ENCODE data around the gene MTHFD1L. TPM values are rescaled to one million over a fixed set of nuclear protein-coding genes. Genes with fewer than 3 reads are reported as not detected.

The MTHFD1L gene
- total RNA-seq, 6 experiments from 2014 or later: 67.5 to 88.7 (median 80.9) TPM

DNA sequence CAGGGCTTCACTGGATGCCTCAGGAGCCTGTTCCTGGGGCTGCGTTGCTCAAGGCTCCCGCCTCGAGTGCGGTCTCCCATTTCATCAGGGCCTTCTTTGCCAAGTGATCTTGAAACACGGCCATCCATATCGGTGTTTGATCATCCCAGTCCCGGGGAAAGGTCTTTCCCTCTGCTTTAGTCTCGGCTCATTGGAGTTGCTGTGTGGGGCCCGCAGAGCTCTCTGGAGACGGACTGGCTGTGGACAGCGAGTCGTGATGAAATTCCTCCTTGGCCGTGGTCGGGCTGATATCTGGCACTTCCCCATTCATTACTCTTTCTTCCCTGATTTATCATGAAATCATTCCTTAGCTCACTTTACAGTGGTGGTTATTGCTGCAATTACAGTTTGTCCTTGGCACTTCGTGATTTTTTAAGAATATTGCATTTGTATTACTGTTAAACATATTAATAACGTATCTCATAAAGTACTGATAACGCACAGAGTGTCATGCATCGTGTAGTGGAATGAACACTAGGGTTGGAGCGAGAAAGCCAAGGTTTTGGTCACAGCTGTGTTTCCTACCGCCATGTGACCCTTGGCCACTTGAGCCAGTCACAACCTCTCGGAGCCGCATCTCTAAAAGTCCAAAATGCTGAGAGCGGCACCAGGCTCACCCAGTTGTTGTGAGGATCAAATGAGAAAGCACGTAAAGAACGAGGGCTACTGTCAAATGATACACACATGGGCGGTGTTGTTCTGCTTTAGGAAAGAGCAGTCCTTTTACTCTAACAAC is 71.8 kb downstream of the MTHFD1L start:
- Mint-ChIP-seq H3K9me3 (no peaks in the 10 kb centered on the region; the same call in 1 of the 2 replicates), H3K27me3 (ENCODE audit: insufficient read depth) (peaks cover 2% of the 10 kb centered on the region; the same call in 1 of the 2 replicates), H3K36me3 (ENCODE audit: low read depth) (peaks cover 75% of the 10 kb centered on the region), H3K4me1 (ENCODE audit: low read depth) (peaks cover 46% of the 10 kb centered on the region), H3K27ac (peak overlapping the region; percentile 24; the same call in 1 of the 2 replicates), H3K4me3 (no peak overlapping the region)
- TF ChIP-seq, protein P1, sequence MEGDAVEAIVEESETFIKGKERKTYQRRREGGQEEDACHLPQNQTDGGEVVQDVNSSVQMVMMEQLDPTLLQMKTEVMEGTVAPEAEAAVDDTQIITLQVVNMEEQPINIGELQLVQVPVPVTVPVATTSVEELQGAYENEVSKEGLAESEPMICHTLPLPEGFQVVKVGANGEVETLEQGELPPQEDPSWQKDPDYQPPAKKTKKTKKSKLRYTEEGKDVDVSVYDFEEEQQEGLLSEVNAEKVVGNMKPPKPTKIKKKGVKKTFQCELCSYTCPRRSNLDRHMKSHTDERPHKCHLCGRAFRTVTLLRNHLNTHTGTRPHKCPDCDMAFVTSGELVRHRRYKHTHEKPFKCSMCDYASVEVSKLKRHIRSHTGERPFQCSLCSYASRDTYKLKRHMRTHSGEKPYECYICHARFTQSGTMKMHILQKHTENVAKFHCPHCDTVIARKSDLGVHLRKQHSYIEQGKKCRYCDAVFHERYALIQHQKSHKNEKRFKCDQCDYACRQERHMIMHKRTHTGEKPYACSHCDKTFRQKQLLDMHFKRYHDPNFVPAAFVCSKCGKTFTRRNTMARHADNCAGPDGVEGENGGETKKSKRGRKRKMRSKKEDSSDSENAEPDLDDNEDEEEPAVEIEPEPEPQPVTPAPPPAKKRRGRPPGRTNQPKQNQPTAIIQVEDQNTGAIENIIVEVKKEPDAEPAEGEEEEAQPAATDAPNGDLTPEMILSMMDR (IDR thresholded peaks at IDR 0.05): no peak
- DNase-seq: no peak

DNA sequence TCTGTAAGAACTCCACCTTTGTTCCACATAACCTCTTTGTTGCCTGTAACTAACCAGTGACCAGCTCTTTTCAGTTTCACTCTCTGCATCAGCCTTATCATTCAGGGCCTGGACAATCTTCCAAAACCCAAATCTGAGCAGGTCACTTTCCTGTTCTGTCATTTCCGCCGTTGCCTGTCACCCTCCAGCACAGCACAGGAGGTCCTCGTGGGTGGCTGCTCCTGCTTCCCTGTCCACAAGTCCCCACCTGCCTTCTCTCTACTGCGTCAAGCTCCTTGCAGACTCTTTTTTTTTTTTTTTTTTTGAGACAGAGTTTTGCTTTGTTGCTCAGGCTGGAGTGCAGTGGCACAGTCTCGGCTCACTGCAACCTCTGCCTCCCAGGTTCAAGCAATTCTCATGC is 73.9 kb downstream of the MTHFD1L start:
- Mint-ChIP-seq H3K27ac (peak overlapping the region; percentile 44), H3K36me3 (ENCODE audit: low read depth) (peaks cover 61% of the 10 kb centered on the region), H3K4me1 (ENCODE audit: low read depth) (peaks cover 25% of the 10 kb centered on the region), H3K9me3 (no peaks in the 10 kb centered on the region), H3K27me3 (ENCODE audit: insufficient read depth) (peaks cover 2% of the 10 kb centered on the region; the same call in 1 of the 2 replicates), H3K4me3 (no peak overlapping the region)
- TF ChIP-seq, protein P1 (IDR thresholded peaks at IDR 0.05): no peak
- DNase-seq: no peak

DNA sequence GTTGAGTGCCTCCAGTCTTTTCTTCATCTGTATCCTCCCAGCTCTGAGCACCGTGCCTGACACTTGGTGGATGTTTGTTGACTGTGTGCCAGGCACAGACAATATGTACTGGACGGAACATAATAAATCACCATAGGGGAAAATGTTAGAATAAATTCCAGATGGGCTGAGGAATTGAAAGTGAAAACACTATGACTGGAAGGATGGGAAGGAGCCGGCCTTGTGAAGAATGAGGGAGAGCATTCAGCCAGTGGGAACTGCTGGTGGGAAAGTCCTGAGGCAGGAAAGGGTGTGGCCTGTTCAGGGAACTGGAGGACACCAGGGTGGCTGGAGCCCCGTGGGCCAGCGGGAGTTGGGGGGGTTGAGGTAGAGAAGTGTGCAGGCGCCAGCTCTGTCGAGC is 75.4 kb downstream of the MTHFD1L start:
- peaks cover 48% of the 10 kb centered on the region for H3K36me3 Mint-ChIP-seq (ENCODE audit: low read depth)
- H3K9me3 Mint-ChIP-seq: no peaks in the 10 kb centered on the region
- peak overlapping the region; percentile 71 for H3K27ac Mint-ChIP-seq
- DNase-seq: no peak
- TF ChIP-seq, protein P1 (IDR thresholded peaks at IDR 0.05): no peak
- peaks cover 10% of the 10 kb centered on the region for H3K4me1 Mint-ChIP-seq (ENCODE audit: low read depth)
- peaks cover 2% of the 10 kb centered on the region; the same call in 1 of the 2 replicates for H3K27me3 Mint-ChIP-seq (ENCODE audit: insufficient read depth)
- no peak overlapping the region; the same call in 1 of the 2 replicates for H3K4me3 Mint-ChIP-seq

DNA sequence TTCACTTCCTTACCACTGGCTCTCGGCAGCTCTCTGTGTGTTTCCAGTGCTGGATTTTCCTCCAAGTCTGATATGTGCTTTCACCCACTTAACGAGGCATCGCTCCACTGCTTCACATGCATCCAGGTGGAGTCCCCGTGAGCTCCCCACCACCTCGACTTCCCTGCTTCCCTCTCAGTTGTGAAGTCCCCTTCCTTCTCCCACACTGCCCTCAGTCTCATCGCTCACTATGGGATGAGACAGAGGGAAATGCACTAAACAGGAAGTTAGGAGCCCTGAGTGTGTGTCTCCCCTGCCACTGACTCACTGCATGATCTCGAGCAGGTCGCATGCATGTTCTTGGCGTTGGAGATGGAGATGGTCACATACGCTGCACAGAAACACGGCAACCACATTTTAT is 84.0 kb downstream of the MTHFD1L start:
- Mint-ChIP-seq H3K4me1 (ENCODE audit: low read depth) (peaks cover 5% of the 10 kb centered on the region; the same call in 1 of the 2 replicates), H3K27me3 (ENCODE audit: insufficient read depth) (peaks cover 2% of the 10 kb centered on the region), H3K9me3 (no peaks in the 10 kb centered on the region), H3K4me3 (no peak overlapping the region), H3K36me3 (ENCODE audit: low read depth) (peaks cover 41% of the 10 kb centered on the region), H3K27ac (peak overlapping the region; percentile 57)
- no peak for DNase-seq
- TF ChIP-seq, protein P1 (IDR thresholded peaks at IDR 0.05): no peak

DNA sequence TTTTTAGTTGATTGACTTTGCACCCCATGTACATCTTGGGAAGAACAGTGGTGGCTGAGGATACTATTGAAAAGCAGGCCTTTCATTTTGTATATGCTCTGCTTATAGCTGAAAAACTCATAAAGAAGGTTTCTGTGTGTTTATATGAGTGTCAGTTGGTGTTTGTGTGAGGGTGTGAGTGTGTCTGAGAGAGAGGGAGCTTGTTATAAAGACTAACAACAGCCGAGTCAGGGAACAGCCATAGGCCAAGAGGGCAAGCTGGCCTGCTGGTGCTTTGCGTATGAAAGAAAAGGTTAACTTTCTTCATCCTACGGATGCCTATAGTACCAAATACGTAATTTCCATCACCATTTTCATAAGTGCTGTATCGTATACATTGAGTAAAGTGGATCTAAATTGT is 88.3 kb downstream of the MTHFD1L start:
- Mint-ChIP-seq H3K27ac (no peak overlapping the region), H3K4me3 (no peak overlapping the region), H3K36me3 (ENCODE audit: low read depth) (peaks cover 51% of the 10 kb centered on the region), H3K4me1 (ENCODE audit: low read depth) (peaks cover 5% of the 10 kb centered on the region; the same call in 1 of the 2 replicates), H3K27me3 (ENCODE audit: insufficient read depth) (peaks cover 2% of the 10 kb centered on the region), H3K9me3 (no peaks in the 10 kb centered on the region)
- no peak for DNase-seq
- TF ChIP-seq, protein P1 (IDR thresholded peaks at IDR 0.05): no peak
